Esophagus squamous epithelium (tissue), 5 donors: ENCODE data around the gene EFCAB6. TPM values are rescaled to one million over a fixed set of nuclear protein-coding genes. Genes with fewer than 3 reads are reported as not detected.

Experiments used
- DNase-seq: peaks from one replicate; lab custom pipeline; 2025; lab: John Stamatoyannopoulos, UW
- H3K27ac ChIP-seq, 4 donors: fragments of 200-600 bp; sonication (generic); one replicate each; pipeline ENCODE4 v1.5.1; 2016 to 2019; ENCODE audit warnings: mild to moderate bottlenecking in 1 of 4
- H3K27me3 ChIP-seq, 4 donors: fragments of 200-600 bp; sonication (generic); 1 replicate in 3 of 4; 2 replicates in 1 of 4; pipeline versions ENCODE4 v1.5.1 to v1.6.0; 2017 to 2021; ENCODE audit warnings: antibody characterized with exemption in 1 of 4
- H3K36me3 ChIP-seq, 3 donors: fragments of 200-600 bp; sonication (generic); one replicate each; pipeline ENCODE4 v1.5.1; 2016 to 2019
- H3K4me1 ChIP-seq, 3 donors: fragments of 200-600 bp; sonication (generic); one replicate each; pipeline ENCODE4 v1.5.1; 2017 to 2019
- H3K4me3 ChIP-seq, 4 donors: fragments of 200-600 bp; sonication (generic); 1 replicate in 3 of 4; 2 replicates in 1 of 4; pipeline ENCODE4 v1.5.1; 2016 to 2019; ENCODE audit warnings: mild to moderate bottlenecking in 2 of 4, moderate library complexity in 1 of 4
- H3K9me3 ChIP-seq, 3 donors: fragments of 200-600 bp; sonication (generic); one replicate each; pipeline ENCODE4 v1.5.1; 2016 to 2019
- CTCF ChIP-seq, 6 experiments: fragments of 450-650 bp in 4 of 6; fragments of 200-600 bp in 2 of 6; sonication (generic) in 2 of 6; IDR thresholded peaks; one replicate each; pipeline ENCODE4 v1.5.1; 2016 to 2019; ENCODE audit warnings: antibody characterized with exemption in 6 of 6, mild to moderate bottlenecking in 4 of 6, moderate library complexity in 4 of 6
- POLR2A ChIP-seq, 4 donors: fragments of 450-650 bp; IDR thresholded peaks; one replicate each; pipeline ENCODE4 v1.6.1; 2017; ENCODE audit warnings: antibody characterized with exemption in 4 of 4, mild to moderate bottlenecking in 4 of 4, moderate library complexity in 3 of 4
- WGBS, 2 donors: methylation state at CpG; one replicate each; pipeline ENCODE4 v1.1.5; 2018; 5-methylcytosine and 5-hydroxymethylcytosine counted together
- intact Hi-C: fragments of 100-400 bp; cut with DNase I; formaldehyde crosslinking; loops from one replicate; pipeline ENCODE4 v1.15.0; 2022
- total RNA-seq, 4 donors: library from RNA; depleted of rRNA; stranded (reverse); fragments of >200 nt; gene quantifications; one replicate each; pipeline ENCODE4 v1.1.0, GENCODE V29; 2016
- donor health status: DM: yes; HTN: yes; CAD: no.

Gene EFCAB6
- total RNA-seq, 4 donors from 2014 or later: 0.22 to 1.5 (median 0.90) TPM

GRCh38 chr22:43535336-43535735, 276.8 kb downstream of the EFCAB6 start:
- Histone ChIP-seq H3K9me3 (no peaks in the 10 kb centered on the region), H3K4me1 (peaks cover 9 to 69% (median 10%) of the 10 kb centered on the region in 3 donors), H3K36me3 (no peaks in the 10 kb centered on the region), H3K27ac (peak overlapping the region; percentile 47 to 73 (median 56)), H3K4me3 (no peak overlapping the region), H3K27me3 (no peaks in the 10 kb centered on the region)
- TF ChIP-seq POLR2A (IDR thresholded peaks at IDR 0.05) (no peak), CTCF (IDR thresholded peaks at IDR 0.05) (no peak)
- WGBS, 2 donors: 27 to 49% methylated on average over 6 to 7 of the region's 7 CpGs
- intact Hi-C loops: no loop called here
- DNase-seq: no peak

GRCh38 chr22:43534916-43535315, 277.2 kb downstream of the EFCAB6 start:
- Histone ChIP-seq H3K4me3 (no peak overlapping the region), H3K9me3 (no peaks in the 10 kb centered on the region), H3K27ac (peak overlapping the region; percentile 47 to 73 (median 56)), H3K4me1 (peaks cover 10 to 69% (median 13%) of the 10 kb centered on the region in 3 donors), H3K27me3 (no peaks in the 10 kb centered on the region), H3K36me3 (no peaks in the 10 kb centered on the region)
- TF ChIP-seq CTCF (IDR thresholded peaks at IDR 0.05) (no peak), POLR2A (IDR thresholded peaks at IDR 0.05) (no peak)
- no peak for DNase-seq
- intact Hi-C loops: no loop called here
- 68 to 74% methylated on average over 5 to 6 of the region's 6 CpGs for WGBS, 2 donors

- H3K27me3 ChIP-seq: no peaks in the 10 kb centered on the region
- no peak overlapping the region for H3K4me3 ChIP-seq
- no peaks in the 10 kb centered on the region for H3K36me3 ChIP-seq
- no peaks in the 10 kb centered on the region for H3K9me3 ChIP-seq
- no peak for TF ChIP-seq CTCF (IDR thresholded peaks at IDR 0.05)
- no peak for TF ChIP-seq POLR2A (IDR thresholded peaks at IDR 0.05)
- DNase-seq: no peak
- no peak overlapping the region for H3K27ac ChIP-seq
- intact Hi-C loops: no loop called here
- WGBS, 2 donors: 80 to 89% methylated on average over 8 to 10 of the region's 10 CpGs
- H3K4me1 ChIP-seq: peaks cover 10 to 62% (median 13%) of the 10 kb centered on the region in 3 donors
Measured at GRCh38 chr22:43533656-43534428, 278.3 kb downstream of the EFCAB6 start.

GRCh38 chr22:43533156-43533530, 279.0 kb downstream of the EFCAB6 start:
- no peaks in the 10 kb centered on the region for H3K36me3 ChIP-seq
- no peak for DNase-seq
- H3K27me3 ChIP-seq: no peaks in the 10 kb centered on the region

More at GRCh38 chr22:43533156-43533530, 279.0 kb downstream of the EFCAB6 start:
- WGBS, 2 donors: 88 to 94% methylated on average over 2 to 3 of the region's 3 CpGs
- Histone ChIP-seq H3K4me3 (no peak overlapping the region), H3K27ac (peak overlapping the region in 1 of 4 donors; percentile 21), H3K4me1 (peaks cover 10 to 62% (median 13%) of the 10 kb centered on the region in 3 donors), H3K9me3 (no peaks in the 10 kb centered on the region)
- intact Hi-C loops: no loop called here
- TF ChIP-seq POLR2A (IDR thresholded peaks at IDR 0.05) (no peak), CTCF (IDR thresholded peaks at IDR 0.05) (no peak)
